SK-N-SH treated with all-trans-retinoic acid at 6 μM for 48 hours (cell line): Measurements from ENCODE around the gene ZMYND8.

ENCODE experiments used
- ATAC-seq: fragments of 200-7000 bp; cut with Tn5 transposase; 3 replicates; pipeline ENCODE4 v1.9.1; 2020; ENCODE audit warnings: mild to moderate bottlenecking, moderate library complexity
- ARNTL ChIP-seq: fragments of 450-650 bp; formaldehyde crosslinking; IDR thresholded peaks from 2 replicates; pipeline ENCODE4 v1.5.0; 2020; ENCODE audit warnings: low read depth, mild to moderate bottlenecking, moderate library complexity, borderline replicate concordance
- BACH2 ChIP-seq: fragments of 250-450 bp; sonication (Bioruptor Pico); IDR thresholded peaks from 2 replicates; pipeline ENCODE4 v1.9.0; 2021; ENCODE audit warnings: mild to moderate bottlenecking, borderline replicate concordance
- CREB5 ChIP-seq: fragments of 250-450 bp; sonication (Bioruptor Pico); IDR thresholded peaks from 2 replicates; pipeline ENCODE4 v1.5.1; 2020; ENCODE audit warnings: low read depth, mild to moderate bottlenecking, moderate library complexity
- CSDC2 ChIP-seq: fragments of 250-450 bp; sonication (Bioruptor Pico); IDR thresholded peaks from 2 replicates; pipeline ENCODE4 v1.5.0; 2020; ENCODE audit warnings: mild to moderate bottlenecking, moderate library complexity
- CSRNP3 ChIP-seq: fragments of 250-450 bp; sonication (Bioruptor Pico); IDR thresholded peaks from 2 replicates; pipeline ENCODE4 v1.5.1; 2021; ENCODE audit warnings: mild to moderate bottlenecking, moderate library complexity
- GLIS3 ChIP-seq: fragments of 250-450 bp; sonication (Bioruptor Pico); IDR thresholded peaks from 2 replicates; pipeline ENCODE4 v1.5.0; 2020; ENCODE audit warnings: mild to moderate bottlenecking, moderate library complexity
- ISL1 ChIP-seq: fragments of 250-450 bp; sonication (Bioruptor Pico); IDR thresholded peaks from 2 replicates; pipeline ENCODE4 v2.1.2; 2022; ENCODE audit warnings: mild to moderate bottlenecking, moderate library complexity
- OSR1 ChIP-seq: fragments of 250-450 bp; sonication (Bioruptor Pico); IDR thresholded peaks from 2 replicates; pipeline ENCODE4 v1.8.0; 2022; ENCODE audit warnings: moderate library complexity, mild to moderate bottlenecking, inconsistent platforms
- PATZ1 ChIP-seq: fragments of 250-450 bp; sonication (Bioruptor Pico); IDR thresholded peaks from 2 replicates; pipeline ENCODE4 v1.8.0; 2020; ENCODE audit warnings: mild to moderate bottlenecking, moderate library complexity, borderline replicate concordance
- POU6F1 ChIP-seq: fragments of 250-450 bp; sonication (Bioruptor Pico); IDR thresholded peaks from 2 replicates; pipeline ENCODE4 v1.8.0; 2021; ENCODE audit warnings: low read depth, mild to moderate bottlenecking, moderate library complexity, borderline replicate concordance
- RARB ChIP-seq: fragments of 250-450 bp; sonication (Bioruptor Pico); IDR thresholded peaks from 2 replicates; pipeline ENCODE4 v1.8.0; 2021; ENCODE audit warnings: mild to moderate bottlenecking, moderate library complexity
- SNAI2 ChIP-seq: fragments of 250-450 bp; sonication (Bioruptor Pico); IDR thresholded peaks from 2 replicates; pipeline ENCODE4 v1.5.0; 2020; ENCODE audit warnings: mild to moderate bottlenecking, moderate library complexity
- TCF4 ChIP-seq: fragments of 250-450 bp; sonication (Bioruptor Pico); IDR thresholded peaks from 2 replicates; pipeline ENCODE4 v1.8.0; 2021; ENCODE audit warnings: mild to moderate bottlenecking, moderate library complexity, borderline replicate concordance
- TOX ChIP-seq: fragments of 250-450 bp; sonication (Bioruptor Pico); IDR thresholded peaks from 2 replicates; pipeline ENCODE4 v1.8.0; 2021; ENCODE audit warnings: mild to moderate bottlenecking, moderate library complexity, borderline replicate concordance
- TSHZ2 ChIP-seq: fragments of 250-450 bp; sonication (Bioruptor Pico); IDR thresholded peaks from 2 replicates; pipeline ENCODE4 v1.5.0; 2020; ENCODE audit warnings: mild to moderate bottlenecking, moderate library complexity
- ZC3H10 ChIP-seq: fragments of 250-450 bp; sonication (Bioruptor Pico); IDR thresholded peaks from 2 replicates; pipeline ENCODE4 v1.5.1; 2021; ENCODE audit warnings: mild to moderate bottlenecking, moderate library complexity
- ZFP3 ChIP-seq: fragments of 250-450 bp; sonication (Bioruptor Pico); IDR thresholded peaks from 2 replicates; pipeline ENCODE4 v1.5.0; 2020; ENCODE audit warnings: mild to moderate bottlenecking, moderate library complexity
- ZFP30 ChIP-seq: fragments of 450-650 bp; formaldehyde crosslinking; IDR thresholded peaks from 2 replicates; pipeline ENCODE4 v1.5.0; 2022; ENCODE audit warnings: mild to moderate bottlenecking, moderate library complexity
- ZNF565 ChIP-seq: fragments of 450-650 bp; formaldehyde crosslinking; conservative IDR thresholded peaks from 2 replicates; pipeline ENCODE4 v1.5.0; 2020; ENCODE audit warnings: low read depth, mild to moderate bottlenecking, moderate library complexity
- ZNF70 ChIP-seq: fragments of 450-650 bp; formaldehyde crosslinking; IDR thresholded peaks from 2 replicates; pipeline ENCODE4 v1.5.0; 2020; ENCODE audit warnings: mild to moderate bottlenecking, moderate library complexity
- ZNF8 ChIP-seq: fragments of 450-650 bp; formaldehyde crosslinking; IDR thresholded peaks from 2 replicates; pipeline ENCODE4 v1.5.0; 2020; ENCODE audit warnings: mild to moderate bottlenecking, moderate library complexity

Gene ZMYND8

GRCh38 chr20:47306755-47307370, 49.6 kb downstream of the ZMYND8 start:
- TF ChIP-seq CREB5 (CRISPR knock-in tag) (no peak), ZFP30 (no peak), TSHZ2 (no peak), ZNF565 (CRISPR knock-in tag) (no peak), ZNF70 (CRISPR knock-in tag) (no peak), CSRNP3 (CRISPR knock-in tag) (no peak), ISL1 (CRISPR knock-in tag) (no peak), SNAI2 (CRISPR knock-in tag) (no peak), TCF4 (no peak), ZNF8 (no peak), OSR1 (CRISPR knock-in tag) (no peak), PATZ1 (CRISPR knock-in tag) (no peak), POU6F1 (no peak)
- TF ChIP-seq, all 23 proteins: peak for 0
- ATAC-seq = no peak

GRCh38 chr20:47306095-47306494, 50.4 kb downstream of the ZMYND8 start:
- TF ChIP-seq ZNF70 (CRISPR knock-in tag) = no peak
- TF ChIP-seq ZNF565 (CRISPR knock-in tag) = no peak
- no peak for TF ChIP-seq BACH2 (CRISPR knock-in tag)
- TF ChIP-seq SNAI2 (CRISPR knock-in tag) = no peak
- TF ChIP-seq ZFP3 (CRISPR knock-in tag) = no peak
- TF ChIP-seq ARNTL (CRISPR knock-in tag) = no peak
- no peak for TF ChIP-seq RARB (CRISPR knock-in tag)
- TF ChIP-seq ZNF8 = no peak
- TF ChIP-seq TCF4 = no peak
- no peak for TF ChIP-seq ZC3H10
- no peak for TF ChIP-seq TOX (CRISPR knock-in tag)
- no peak for TF ChIP-seq OSR1 (CRISPR knock-in tag)
- TF ChIP-seq ISL1 (CRISPR knock-in tag) = no peak
- no peak for TF ChIP-seq CSDC2 (CRISPR knock-in tag)
- TF ChIP-seq POU6F1 = no peak
- TF ChIP-seq GLIS3 (CRISPR knock-in tag) = no peak
- no peak for ATAC-seq
